Bronchial epithelial cell (primary cell): ENCODE results near the gene PTF1A. TPM values are rescaled to one million over a fixed set of nuclear protein-coding genes. Genes with fewer than 3 reads are reported as not detected.
A peak's percentile ranks its signal among the peaks of the same experiment; 100 is the strongest.

Source experiments
- DNase-seq: peaks from one replicate; pipeline ENCODE4 v3.0.0-alpha.2; 2010; ENCODE audit warnings: low read depth
- FAIRE-seq: peaks from 2 replicates; lab custom pipeline; 2011; peaks lifted over from hg19 to GRCh38; lab: Jason Lieb, UNC
- H3K27me3 ChIP-seq: 2 replicates; pipeline ENCODE4 v1.5.1; 2011; ENCODE audit warnings: low read length; ENCODE audit not compliant: control insufficient read depth, insufficient read depth
- H3K36me3 ChIP-seq: 2 replicates; pipeline ENCODE4 v1.5.1; 2011; ENCODE audit warnings: low read length; ENCODE audit not compliant: control insufficient read depth, insufficient read depth
- H3K4me3 ChIP-seq: 2 replicates; pipeline ENCODE4 v1.5.1; 2011; ENCODE audit warnings: mild to moderate bottlenecking, low read depth, low read length, control low read depth
- CTCF ChIP-seq: IDR thresholded peaks from 2 replicates; pipeline ENCODE4 v1.5.1; 2011; ENCODE audit warnings: mild to moderate bottlenecking, moderate library complexity, low read length, control low read depth, inconsistent platforms; ENCODE audit not compliant: insufficient read depth, severe bottlenecking
- total RNA-seq: library from RNA; depleted of rRNA; stranded (reverse); fragments of >200 nt; gene quantifications from 2 replicates; pipeline ENCODE4 v1.2.1, GENCODE V29; 2014

The PTF1A gene
- total RNA-seq, 1 donor from 2014 or later: not detected

GRCh38 chr10:23151071-23151470 lies 41.0 kb upstream of the PTF1A start:
- no peaks in the 10 kb centered on the region for H3K27me3 ChIP-seq
- TF ChIP-seq CTCF: no peak
- FAIRE-seq (no peak), DNase-seq (no peak)
- H3K36me3 ChIP-seq: no peaks in the 10 kb centered on the region
- H3K4me3 ChIP-seq: no peak overlapping the region

GRCh38 chr10:23155169-23155568 lies 36.9 kb upstream of the PTF1A start:
- DNase-seq: peak; percentile 27
- no peak for FAIRE-seq
- no peak for TF ChIP-seq CTCF
- no peaks in the 10 kb centered on the region for H3K27me3 ChIP-seq
- H3K4me3 ChIP-seq: no peak overlapping the region
- no peaks in the 10 kb centered on the region for H3K36me3 ChIP-seq

- Histone ChIP-seq H3K27me3 (no peaks in the 10 kb centered on the region), H3K36me3 (no peaks in the 10 kb centered on the region), H3K4me3 (no peak overlapping the region)
- DNase-seq (no peak), FAIRE-seq (no peak)
- no peak for TF ChIP-seq CTCF
Observed at GRCh38 chr10:23156447-23157150, 35.5 kb upstream of the PTF1A start.

GRCh38 chr10:23157239-23157681 lies 34.9 kb upstream of the PTF1A start:
- H3K27me3 ChIP-seq: no peaks in the 10 kb centered on the region
- DNase-seq: no peak
- no peak for FAIRE-seq
- no peaks in the 10 kb centered on the region for H3K36me3 ChIP-seq
- no peak for TF ChIP-seq CTCF
- H3K4me3 ChIP-seq: no peak overlapping the region

GRCh38 chr10:23157691-23158369 lies 34.3 kb upstream of the PTF1A start:
- no peak for FAIRE-seq
- H3K4me3 ChIP-seq: no peak overlapping the region
- no peaks in the 10 kb centered on the region for H3K27me3 ChIP-seq
- TF ChIP-seq CTCF: peak; percentile 37
- peak; percentile 52 for DNase-seq
- H3K36me3 ChIP-seq: no peaks in the 10 kb centered on the region
